HepG2 (cell line): ENCODE measurements around the gene SEPTIN2. TPM values are rescaled to one million over a fixed set of nuclear protein-coding genes. Genes with fewer than 3 reads are reported as not detected.

ENCODE experiments used
- GATAD1 ChIP-seq: IDR thresholded peaks from 2 replicates; pipeline ENCODE4 v1.6.1; 2016; ENCODE audit warnings: missing genetic modification reagents, missing compliant biosample characterization
- HMGXB4 ChIP-seq, 2 experiments: sonication (generic) in 1 of 2; formaldehyde crosslinking in 1 of 2; IDR thresholded peaks; 2 replicates each; pipeline versions ENCODE4 v1.4.0 to v1.6.1; 2018 to 2020; ENCODE audit warnings: missing genetic modification reagents in 2 of 2, borderline replicate concordance in 1 of 2, low read depth in 1 of 2, mild to moderate bottlenecking in 1 of 2, missing biosample characterization in 1 of 2
- MYC ChIP-seq: sonication (generic); formaldehyde crosslinking; IDR thresholded peaks from 2 replicates; pipeline ENCODE4 v1.9.0; 2021; ENCODE audit warnings: missing genetic modification reagents, borderline replicate concordance
- NFATC3 ChIP-seq: sonication (generic); formaldehyde crosslinking; IDR thresholded peaks from 2 replicates; pipeline ENCODE4 v1.5.1; 2020; ENCODE audit warnings: mild to moderate bottlenecking, missing genetic modification reagents
- SALL1 ChIP-seq: sonication (generic); formaldehyde crosslinking; IDR thresholded peaks from 2 replicates; pipeline ENCODE4 v1.8.0; 2022; ENCODE audit warnings: mild to moderate bottlenecking, missing genetic modification reagents
- SIN3A ChIP-seq: IDR thresholded peaks from 2 replicates; pipeline ENCODE4 v1.6.1; 2011; ENCODE audit warnings: low read depth, mild to moderate bottlenecking, control low read depth, low read length, borderline replicate concordance
- SP4 ChIP-seq: sonication (generic); formaldehyde crosslinking; IDR thresholded peaks from 2 replicates; pipeline ENCODE4 v1.8.1; 2023; ENCODE audit warnings: mild to moderate bottlenecking, missing genetic modification reagents
- ZFP82 ChIP-seq: sonication (generic); formaldehyde crosslinking; IDR thresholded peaks from 2 replicates; pipeline ENCODE4 v1.5.1; 2020; ENCODE audit warnings: mild to moderate bottlenecking, missing genetic modification reagents, borderline replicate concordance
- ZNF460 ChIP-seq: sonication (generic); formaldehyde crosslinking; IDR thresholded peaks from 2 replicates; pipeline ENCODE4 v1.5.1; 2020; ENCODE audit warnings: missing genetic modification reagents, mild to moderate bottlenecking, borderline replicate concordance
- ZNF564 ChIP-seq: sonication (generic); formaldehyde crosslinking; IDR thresholded peaks from 2 replicates; pipeline ENCODE4 v1.8.1; 2023; ENCODE audit warnings: mild to moderate bottlenecking, missing genetic modification reagents
- ZNF607 ChIP-seq: sonication (generic); formaldehyde crosslinking; IDR thresholded peaks from 2 replicates; pipeline ENCODE4 v1.5.1; 2020; ENCODE audit warnings: missing genetic modification reagents, mild to moderate bottlenecking, borderline replicate concordance
- ZSCAN31 ChIP-seq: sonication (generic); formaldehyde crosslinking; IDR thresholded peaks from 2 replicates; pipeline ENCODE4 v1.5.0; 2020; ENCODE audit warnings: low read depth, mild to moderate bottlenecking, missing genetic modification reagents
- polyA plus RNA-seq, 8 experiments: library from polyadenylated mRNA; depleted of rRNA in 3 of 8; stranded (reverse) in 7 of 8; unstranded in 1 of 8; fragments of >200 nt; fragmentation: Illumina TruSeq in 4 of 8; extraction: Trizol in 4 of 8; gene quantifications; 2 replicates each; pipeline versions ENCODE4 v1.2.1 to v1.2.3, GENCODE V29; 2011 to 2016; ENCODE audit warnings: low read depth in 4 of 8, missing spikeins in 1 of 8, mixed read lengths in 1 of 8; ENCODE audit not compliant: insufficient read depth in 1 of 8
- total RNA-seq, 5 experiments: library from RNA; depleted of rRNA; stranded (reverse); fragments of >200 nt; fragmentation: Illumina TruSeq; extraction: Trizol; gene quantifications; 2 replicates each; pipeline ENCODE4 v1.2.3, GENCODE V29; 2016; ENCODE audit warnings: low read depth in 1 of 5
- TF ChIP-seq, protein P1 (sequence below): sonication (generic); formaldehyde crosslinking; IDR thresholded peaks from 2 replicates; pipeline ENCODE4 v1.5.1; 2020; ENCODE audit warnings: missing genetic modification reagents, mild to moderate bottlenecking, borderline replicate concordance
- TF ChIP-seq, protein P2 (sequence below): sonication (generic); formaldehyde crosslinking; IDR thresholded peaks from 2 replicates; pipeline ENCODE4 v1.4.0; 2020; ENCODE audit warnings: mild to moderate bottlenecking, missing genetic modification reagents
- TF ChIP-seq, protein P3 (sequence below): fragments of 450-650 bp; IDR thresholded peaks from 2 replicates; pipeline ENCODE4 v1.6.1; 2017
- TF ChIP-seq, protein P4 (sequence below): sonication (generic); formaldehyde crosslinking; IDR thresholded peaks from 2 replicates; pipeline ENCODE4 v1.8.0; 2022; ENCODE audit warnings: missing genetic modification reagents, mild to moderate bottlenecking, borderline replicate concordance

The SEPTIN2 gene
- total and polyA plus RNA-seq, 2 of the 13 experiments (the other 11 are each of a cell fraction or from before 2014, with no cell fraction given): 493 to 733 TPM

GRCh38 chr2:241355983-241356870 is 40.5 kb downstream of the SEPTIN2 start, which contains the start of gene FARP2 (continued):
- TF ChIP-seq ZFP82 (peak; percentile 77; the same call in 1 of the 2 replicates), ZSCAN31 (CRISPR knock-in tag) (peak; percentile 69), SIN3A (no peak; the same call in 1 of the 2 replicates), ZNF460 (no peak), ZNF607 (CRISPR knock-in tag) (peak; percentile 73; the same call in 1 of the 2 replicates), NFATC3 (CRISPR knock-in tag) (no peak), ZNF564 (CRISPR knock-in tag) (peak; percentile 57; the same call in 1 of the 2 replicates), HMGXB4 (CRISPR knock-in tag; IDR thresholded peaks at IDR 0.05; ENCODE audit: borderline replicate concordance in 1 of 2, low read depth in 1 of 2) (peak; percentile 10 to 55; a peak in 2 of 4 replicates), GATAD1 (CRISPR knock-in tag) (0 out of 2 replicates have a peak, but pooled peaks have one; percentile 4), SP4 (CRISPR knock-in tag) (peak; percentile 98), SALL1 (CRISPR knock-in tag) (peak; percentile 76), MYC (CRISPR knock-in tag) (peak; percentile 70)
- TF ChIP-seq, protein P1, sequence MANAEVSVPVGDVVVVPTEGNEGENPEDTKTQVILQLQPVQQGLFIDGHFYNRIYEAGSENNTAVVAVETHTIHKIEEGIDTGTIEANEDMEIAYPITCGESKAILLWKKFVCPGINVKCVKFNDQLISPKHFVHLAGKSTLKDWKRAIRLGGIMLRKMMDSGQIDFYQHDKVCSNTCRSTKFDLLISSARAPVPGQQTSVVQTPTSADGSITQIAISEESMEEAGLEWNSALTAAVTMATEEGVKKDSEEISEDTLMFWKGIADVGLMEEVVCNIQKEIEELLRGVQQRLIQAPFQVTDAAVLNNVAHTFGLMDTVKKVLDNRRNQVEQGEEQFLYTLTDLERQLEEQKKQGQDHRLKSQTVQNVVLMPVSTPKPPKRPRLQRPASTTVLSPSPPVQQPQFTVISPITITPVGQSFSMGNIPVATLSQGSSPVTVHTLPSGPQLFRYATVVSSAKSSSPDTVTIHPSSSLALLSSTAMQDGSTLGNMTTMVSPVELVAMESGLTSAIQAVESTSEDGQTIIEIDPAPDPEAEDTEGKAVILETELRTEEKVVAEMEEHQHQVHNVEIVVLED (CRISPR knock-in tag): peak; percentile 41; the same call in 1 of the 2 replicates
- TF ChIP-seq, protein P2, sequence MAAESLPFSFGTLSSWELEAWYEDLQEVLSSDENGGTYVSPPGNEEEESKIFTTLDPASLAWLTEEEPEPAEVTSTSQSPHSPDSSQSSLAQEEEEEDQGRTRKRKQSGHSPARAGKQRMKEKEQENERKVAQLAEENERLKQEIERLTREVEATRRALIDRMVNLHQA: no peak
- TF ChIP-seq, protein P3, sequence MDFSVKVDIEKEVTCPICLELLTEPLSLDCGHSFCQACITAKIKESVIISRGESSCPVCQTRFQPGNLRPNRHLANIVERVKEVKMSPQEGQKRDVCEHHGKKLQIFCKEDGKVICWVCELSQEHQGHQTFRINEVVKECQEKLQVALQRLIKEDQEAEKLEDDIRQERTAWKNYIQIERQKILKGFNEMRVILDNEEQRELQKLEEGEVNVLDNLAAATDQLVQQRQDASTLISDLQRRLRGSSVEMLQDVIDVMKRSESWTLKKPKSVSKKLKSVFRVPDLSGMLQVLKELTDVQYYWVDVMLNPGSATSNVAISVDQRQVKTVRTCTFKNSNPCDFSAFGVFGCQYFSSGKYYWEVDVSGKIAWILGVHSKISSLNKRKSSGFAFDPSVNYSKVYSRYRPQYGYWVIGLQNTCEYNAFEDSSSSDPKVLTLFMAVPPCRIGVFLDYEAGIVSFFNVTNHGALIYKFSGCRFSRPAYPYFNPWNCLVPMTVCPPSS: no peak
- TF ChIP-seq, protein P4, sequence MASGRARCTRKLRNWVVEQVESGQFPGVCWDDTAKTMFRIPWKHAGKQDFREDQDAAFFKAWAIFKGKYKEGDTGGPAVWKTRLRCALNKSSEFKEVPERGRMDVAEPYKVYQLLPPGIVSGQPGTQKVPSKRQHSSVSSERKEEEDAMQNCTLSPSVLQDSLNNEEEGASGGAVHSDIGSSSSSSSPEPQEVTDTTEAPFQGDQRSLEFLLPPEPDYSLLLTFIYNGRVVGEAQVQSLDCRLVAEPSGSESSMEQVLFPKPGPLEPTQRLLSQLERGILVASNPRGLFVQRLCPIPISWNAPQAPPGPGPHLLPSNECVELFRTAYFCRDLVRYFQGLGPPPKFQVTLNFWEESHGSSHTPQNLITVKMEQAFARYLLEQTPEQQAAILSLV (CRISPR knock-in tag): no peak
- TF ChIP-seq, all 625 proteins: peak for 216
